Hypothalamus (tissue), 51 donors: ENCODE data around the gene CSTB.
"Not testable (repeated sequence)": the region's sequence is repeated elsewhere in the genome, so short reads cannot be mapped to it uniquely, and the experiment has no call there.

Experiments used
- DNase-seq, 51 donors: peaks; one replicate each; lab custom pipeline; 2025; lab: John Stamatoyannopoulos, UW

Gene CSTB

GRCh38 chr21:43775795-43776430, at the start of gene CSTB:
CSTB (minus strand) TSS chr21:43776308; CDS start chr21:43776269, 39 bp downstream.
- DNase-seq = peak in 50 of 51 donors; percentile 61 to 92 (median 84)

GRCh38 chr21:43825242-43825935, 49.3 kb upstream of the CSTB start:
- no peak for DNase-seq

- DNase-seq = peak in 2 of 51 donors; percentile 19 to 38
These were observed 48.5 kb upstream of the CSTB start for GRCh38 chr21:43824333-43825241.

GRCh38 chr21:43822741-43823140, 46.6 kb upstream of the CSTB start:
- not testable (repeated sequence) for DNase-seq

GRCh38 chr21:43822166-43822565, 46.1 kb upstream of the CSTB start:
- not testable (repeated sequence) for DNase-seq

- DNase-seq = no peak
These were observed 44.4 kb upstream of the CSTB start for GRCh38 chr21:43820466-43820865.

GRCh38 chr21:43819511-43820405, 43.6 kb upstream of the CSTB start:
- no peak for DNase-seq

- peak in 1 of 51 donors; percentile 8 for DNase-seq
These were observed 42.6 kb upstream of the CSTB start for GRCh38 chr21:43818685-43819084.

GRCh38 chr21:43817157-43818086, 41.3 kb upstream of the CSTB start:
- DNase-seq = no peak

- DNase-seq = no peak
These were observed 40.5 kb upstream of the CSTB start for GRCh38 chr21:43816611-43817071.

- DNase-seq = no peak
These were observed 39.9 kb upstream of the CSTB start for GRCh38 chr21:43815991-43816390.

- DNase-seq = no peak
These were observed 39.1 kb upstream of the CSTB start for GRCh38 chr21:43815107-43815613.

GRCh38 chr21:43814215-43815106, 38.4 kb upstream of the CSTB start:
- DNase-seq = peak in 11 of 51 donors; percentile 6 to 29 (median 16)

- no peak for DNase-seq
These were observed 37.5 kb upstream of the CSTB start for GRCh38 chr21:43813656-43813980.

- DNase-seq = no peak
These were observed 37.0 kb upstream of the CSTB start for GRCh38 chr21:43812957-43813655.

- peak in 1 of 51 donors; percentile 12 for DNase-seq
These were observed 36.2 kb upstream of the CSTB start for GRCh38 chr21:43812139-43812821.
